ENCODE data around the gene LRRC49.

The LRRC49 gene

GRCh38 chr15:71089801-71090200 lies 197.2 kb downstream of the LRRC49 start:
- Histone ChIP-seq H4K20me1 (ENCODE audit: insufficient read depth, low read length) (no peaks in the 10 kb centered on the region), H3K36me3 (replicated peaks; ENCODE audit: low read depth, low read length) (no peaks in the 10 kb centered on the region), H3K4me1 (ENCODE audit: low read length) (0 out of 2 replicates have a peak, but pooled peaks cover 3% of the 10 kb centered on the region), H3K9ac (ENCODE audit: low read length) (no peak overlapping the region), H2AFZ (ENCODE audit: low read depth, low read length) (no peak overlapping the region), H3K9me3 (ENCODE audit: insufficient read depth, low read length) (no peaks in the 10 kb centered on the region), H3K4me2 (ENCODE audit: low read length) (no peak overlapping the region), H3K79me2 (ENCODE audit: low read length) (no peaks in the 10 kb centered on the region), H3K4me3 (ENCODE audit: low read length) (no peak overlapping the region), H3K27ac (ENCODE audit: low read length) (no peak overlapping the region), H3K27me3 (ENCODE audit: low read depth, low read length) (peaks cover 22% of the 10 kb centered on the region)
- TF ChIP-seq EZH2phosphoT487 (IDR thresholded peaks at IDR 0.05; ENCODE audit: low read depth): no peak
- TF ChIP-seq CTCF (IDR thresholded peaks at IDR 0.05; ENCODE audit: low read depth, low read length): no peak

GRCh38 chr15:71091601-71092000 lies 199.0 kb downstream of the LRRC49 start:
- Histone ChIP-seq H3K36me3 (replicated peaks; ENCODE audit: low read depth, low read length) (no peaks in the 10 kb centered on the region), H3K4me2 (ENCODE audit: low read length) (no peak overlapping the region), H3K4me1 (ENCODE audit: low read length) (no peaks in the 10 kb centered on the region), H2AFZ (ENCODE audit: low read depth, low read length) (no peak overlapping the region), H4K20me1 (ENCODE audit: insufficient read depth, low read length) (no peaks in the 10 kb centered on the region), H3K9ac (ENCODE audit: low read length) (no peak overlapping the region), H3K27me3 (ENCODE audit: low read depth, low read length) (peaks cover 8% of the 10 kb centered on the region; the same call in 1 of the 2 replicates), H3K4me3 (ENCODE audit: low read length) (no peak overlapping the region), H3K79me2 (ENCODE audit: low read length) (no peaks in the 10 kb centered on the region), H3K9me3 (ENCODE audit: insufficient read depth, low read length) (no peaks in the 10 kb centered on the region), H3K27ac (ENCODE audit: low read length) (no peak overlapping the region)
- TF ChIP-seq EZH2phosphoT487 (IDR thresholded peaks at IDR 0.05; ENCODE audit: low read depth): no peak
- no peak for TF ChIP-seq CTCF (IDR thresholded peaks at IDR 0.05; ENCODE audit: low read depth, low read length)

- Histone ChIP-seq H3K4me2 (ENCODE audit: low read length) (no peak overlapping the region), H3K27me3 (ENCODE audit: low read depth, low read length) (peaks cover 6% of the 10 kb centered on the region; the same call in 1 of the 2 replicates), H3K4me3 (ENCODE audit: low read length) (no peak overlapping the region), H3K36me3 (replicated peaks; ENCODE audit: low read depth, low read length) (no peaks in the 10 kb centered on the region), H3K9ac (ENCODE audit: low read length) (no peak overlapping the region), H3K4me1 (ENCODE audit: low read length) (no peaks in the 10 kb centered on the region), H2AFZ (ENCODE audit: low read depth, low read length) (no peak overlapping the region), H4K20me1 (ENCODE audit: insufficient read depth, low read length) (no peaks in the 10 kb centered on the region), H3K9me3 (ENCODE audit: insufficient read depth, low read length) (no peaks in the 10 kb centered on the region), H3K27ac (ENCODE audit: low read length) (no peak overlapping the region), H3K79me2 (ENCODE audit: low read length) (no peaks in the 10 kb centered on the region)
- TF ChIP-seq EZH2phosphoT487 (IDR thresholded peaks at IDR 0.05; ENCODE audit: low read depth) (no peak), CTCF (IDR thresholded peaks at IDR 0.05; ENCODE audit: low read depth, low read length) (no peak)
These were observed 199.5 kb downstream of the LRRC49 start for GRCh38 chr15:71092056-71092600.

DNA sequence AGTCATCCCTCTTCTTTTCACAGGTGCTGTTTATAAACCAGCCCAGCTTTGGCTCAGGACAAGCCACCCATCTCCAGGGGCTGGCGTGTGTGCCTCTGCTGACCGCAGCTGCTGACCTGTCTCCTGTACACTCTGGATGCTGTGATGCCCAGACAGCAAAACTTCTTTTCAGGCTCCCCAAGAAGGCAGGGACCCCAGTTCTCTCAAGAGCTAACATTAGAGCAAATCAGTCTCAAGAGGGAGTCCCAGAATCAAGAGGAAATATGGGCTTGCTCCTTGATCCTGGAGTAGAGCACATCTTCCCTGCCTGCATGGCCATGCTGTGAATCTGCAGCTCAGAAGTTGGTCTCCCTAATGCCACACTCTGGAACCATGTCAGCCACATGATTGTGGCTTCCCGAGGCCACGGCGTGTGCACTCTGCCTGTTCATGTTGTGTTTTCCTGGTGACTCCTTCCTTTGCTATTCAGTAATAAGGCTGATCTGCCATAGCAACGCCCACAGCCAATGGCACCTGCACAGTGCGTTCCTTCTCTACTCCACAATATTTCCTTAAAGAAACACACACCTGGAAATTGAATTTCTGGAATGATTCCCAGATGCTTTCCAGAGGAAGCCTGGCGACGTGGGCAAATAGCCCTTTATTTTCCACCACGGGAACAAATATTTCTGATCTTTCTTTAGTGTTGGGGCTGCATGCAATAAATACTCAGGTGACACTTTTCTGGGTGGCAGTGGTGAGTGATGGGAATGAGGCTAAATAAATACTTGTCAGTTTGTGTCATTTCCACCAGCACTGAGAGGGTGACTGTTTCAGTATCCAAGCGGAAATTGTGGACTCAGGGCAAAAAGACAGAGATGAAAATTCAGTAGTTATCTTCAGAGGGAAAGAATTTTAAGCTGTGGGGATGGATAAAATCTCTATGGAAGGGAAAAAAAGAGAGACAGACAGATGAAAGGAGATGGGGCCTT lies 200.7 kb downstream of the LRRC49 start:
- H3K4me2 ChIP-seq (ENCODE audit: low read length): no peak overlapping the region
- H4K20me1 ChIP-seq (ENCODE audit: insufficient read depth, low read length): no peaks in the 10 kb centered on the region
- H3K4me1 ChIP-seq (ENCODE audit: low read length): no peaks in the 10 kb centered on the region
- H3K9me3 ChIP-seq (ENCODE audit: insufficient read depth, low read length): no peaks in the 10 kb centered on the region
- H3K4me3 ChIP-seq (ENCODE audit: low read length): no peak overlapping the region
- TF ChIP-seq CTCF (IDR thresholded peaks at IDR 0.05; ENCODE audit: low read depth, low read length) (no peak), EZH2phosphoT487 (IDR thresholded peaks at IDR 0.05; ENCODE audit: low read depth) (no peak)
- H2AFZ ChIP-seq (ENCODE audit: low read depth, low read length): no peak overlapping the region
- no peaks in the 10 kb centered on the region for H3K36me3 ChIP-seq (replicated peaks; ENCODE audit: low read depth, low read length)
- H3K27ac ChIP-seq (ENCODE audit: low read length): no peak overlapping the region
- H3K79me2 ChIP-seq (ENCODE audit: low read length): no peaks in the 10 kb centered on the region
- H3K27me3 ChIP-seq (ENCODE audit: low read depth, low read length): peaks cover 6% of the 10 kb centered on the region; the same call in 1 of the 2 replicates
- no peak overlapping the region for H3K9ac ChIP-seq (ENCODE audit: low read length)
